ENCODE results near the gene NFIA.

NFIA gene

DNA sequence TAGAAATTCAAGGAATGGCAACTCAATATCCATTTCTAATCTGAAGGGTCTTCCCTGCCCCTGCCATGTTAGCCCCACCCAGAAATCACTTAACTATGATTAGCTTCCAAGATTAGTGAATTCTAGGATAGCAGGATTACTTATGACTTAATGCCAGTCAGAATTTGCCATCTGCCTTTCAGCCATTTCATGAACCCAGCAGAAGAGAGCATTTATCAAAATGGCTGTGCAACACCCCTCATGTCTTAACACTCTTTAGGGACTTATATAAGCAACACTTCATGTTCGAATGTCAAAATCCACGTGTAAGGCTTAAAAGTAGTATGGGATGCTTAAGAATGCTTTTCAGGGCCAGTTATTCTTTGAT is 288.5 kb downstream of the NFIA start:
- no peak for DNase-seq (ENCODE audit: low spot score)

DNA sequence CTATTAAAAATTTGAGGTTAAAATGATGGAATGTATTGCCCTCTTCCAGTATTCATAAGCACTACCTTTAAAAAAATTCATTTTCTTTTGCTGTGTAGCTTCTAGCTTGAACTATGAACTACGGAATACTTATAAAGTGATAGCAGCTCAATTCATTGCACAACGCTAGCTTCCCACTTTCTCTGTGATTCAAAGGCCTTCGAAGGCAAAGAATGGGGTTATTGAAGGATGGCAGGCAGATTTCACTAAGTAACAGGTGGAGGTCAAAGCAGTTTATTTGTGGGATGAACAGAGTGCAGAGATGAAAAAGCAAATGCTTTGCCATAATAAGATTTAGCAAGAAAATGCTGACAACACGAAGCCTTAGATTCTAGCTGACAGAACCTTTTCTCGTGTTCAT is 290.6 kb downstream of the NFIA start:
- no peak for DNase-seq (ENCODE audit: low spot score)

DNA sequence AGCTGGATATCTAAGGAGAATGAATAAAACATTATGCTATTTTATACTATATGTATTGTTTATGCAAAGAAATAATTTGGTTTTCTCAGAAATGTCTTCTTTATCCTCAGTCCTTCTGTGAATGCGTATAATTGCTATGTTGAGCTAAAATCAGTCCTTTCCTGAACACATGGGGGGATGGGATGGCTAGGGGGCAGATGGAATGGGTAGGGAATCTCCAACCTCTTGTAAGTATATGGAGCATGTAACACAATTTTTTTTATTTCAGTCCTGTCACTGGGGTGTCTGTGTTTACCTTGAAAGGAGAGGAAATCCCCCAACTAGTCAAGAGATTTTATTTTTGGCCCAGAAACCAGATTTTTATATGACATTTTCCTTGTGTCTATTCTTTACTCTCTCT is 291.8 kb downstream of the NFIA start:
- no peak for DNase-seq (ENCODE audit: low spot score)

DNA sequence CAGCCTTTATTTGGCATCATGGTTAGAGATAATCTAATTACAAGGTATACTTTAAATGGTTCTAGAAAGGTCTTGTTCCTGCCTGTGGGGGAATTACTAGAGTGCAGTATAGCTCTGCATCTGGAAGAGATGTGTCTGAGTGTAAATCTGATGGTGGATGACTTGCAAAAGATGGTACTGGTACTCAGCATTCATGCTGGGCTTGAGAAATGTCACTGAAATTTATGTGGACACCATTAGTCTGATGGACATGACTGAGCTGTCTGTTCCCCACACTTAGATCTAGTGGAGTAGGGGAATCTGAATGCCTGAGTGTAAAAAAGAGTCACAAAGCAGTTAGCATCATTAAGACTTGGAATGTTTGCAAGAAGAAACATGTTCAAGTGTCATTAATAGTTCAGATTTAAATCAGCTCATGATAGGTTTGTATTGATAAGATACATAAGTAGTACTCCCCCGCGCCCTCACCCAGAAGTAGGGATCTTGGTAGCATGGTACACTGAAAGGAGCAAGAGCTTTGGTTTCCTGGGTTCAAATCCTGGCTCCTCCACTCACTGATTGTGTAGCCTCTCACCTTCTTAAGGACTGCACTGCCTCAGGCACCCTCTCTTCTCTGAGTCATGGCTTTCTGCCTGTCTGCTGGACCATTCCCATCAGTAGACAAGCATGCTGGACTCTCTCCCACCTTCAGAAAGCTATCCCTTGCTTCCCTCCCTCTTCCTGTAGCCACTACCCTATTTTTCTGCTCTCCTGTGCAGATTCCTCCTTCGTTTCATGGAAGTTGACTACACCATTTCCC is 292.9 kb downstream of the NFIA start:
- no peak for DNase-seq (ENCODE audit: low spot score)

DNA sequence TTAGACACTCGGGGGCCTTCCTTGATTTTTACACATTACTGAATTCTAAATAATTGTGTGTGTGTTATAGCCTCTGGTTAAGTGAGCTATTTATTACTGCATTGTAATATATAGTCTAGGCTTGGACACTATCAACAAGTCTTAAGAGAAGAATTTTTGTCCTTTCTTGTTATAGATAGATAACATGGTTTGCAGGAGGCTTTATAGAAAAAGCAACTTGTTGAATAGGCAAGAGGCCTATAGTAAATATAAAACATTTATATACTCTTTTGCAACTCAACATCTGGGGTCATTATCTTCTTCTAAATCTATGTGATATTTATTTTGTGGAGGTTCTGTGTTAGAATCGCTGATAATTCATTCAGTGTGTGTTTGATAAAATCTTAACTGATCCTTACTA is 293.8 kb downstream of the NFIA start:
- no peak for DNase-seq (ENCODE audit: low spot score)

DNA sequence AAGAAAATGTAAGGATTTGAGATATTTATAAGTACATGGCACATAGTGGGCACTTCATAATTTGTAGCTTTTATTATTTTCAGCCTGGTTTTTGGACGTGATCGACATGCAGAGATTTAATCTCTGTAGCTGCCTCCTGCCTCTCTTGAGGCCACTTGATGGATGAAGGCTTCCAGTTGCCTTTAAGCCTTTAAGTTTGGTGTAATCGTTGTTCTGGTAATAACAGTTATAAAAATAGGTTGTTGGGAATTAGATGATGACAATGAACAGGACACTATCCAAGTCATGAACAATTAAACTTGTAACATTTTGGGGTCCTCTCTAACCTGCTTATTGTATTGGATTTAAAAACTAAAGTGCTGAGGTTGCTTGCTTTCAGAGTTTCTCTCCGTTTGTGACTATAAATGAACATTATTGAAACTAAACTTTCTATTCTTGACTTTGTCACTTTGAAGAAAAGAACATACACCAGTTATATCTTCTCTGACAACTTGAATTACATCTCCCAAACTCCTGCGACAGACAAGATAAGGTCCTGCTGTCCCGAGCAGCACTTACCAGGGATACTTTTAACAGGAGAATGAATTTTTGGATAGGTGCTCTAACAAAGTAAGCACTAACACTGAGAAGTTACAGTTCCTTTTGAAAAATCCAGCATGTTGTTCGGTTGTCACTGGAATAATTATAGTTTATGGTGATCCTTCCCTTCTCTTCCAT is 295.0 kb downstream of the NFIA start:
- DNase-seq (ENCODE audit: low spot score), result no peak

DNA sequence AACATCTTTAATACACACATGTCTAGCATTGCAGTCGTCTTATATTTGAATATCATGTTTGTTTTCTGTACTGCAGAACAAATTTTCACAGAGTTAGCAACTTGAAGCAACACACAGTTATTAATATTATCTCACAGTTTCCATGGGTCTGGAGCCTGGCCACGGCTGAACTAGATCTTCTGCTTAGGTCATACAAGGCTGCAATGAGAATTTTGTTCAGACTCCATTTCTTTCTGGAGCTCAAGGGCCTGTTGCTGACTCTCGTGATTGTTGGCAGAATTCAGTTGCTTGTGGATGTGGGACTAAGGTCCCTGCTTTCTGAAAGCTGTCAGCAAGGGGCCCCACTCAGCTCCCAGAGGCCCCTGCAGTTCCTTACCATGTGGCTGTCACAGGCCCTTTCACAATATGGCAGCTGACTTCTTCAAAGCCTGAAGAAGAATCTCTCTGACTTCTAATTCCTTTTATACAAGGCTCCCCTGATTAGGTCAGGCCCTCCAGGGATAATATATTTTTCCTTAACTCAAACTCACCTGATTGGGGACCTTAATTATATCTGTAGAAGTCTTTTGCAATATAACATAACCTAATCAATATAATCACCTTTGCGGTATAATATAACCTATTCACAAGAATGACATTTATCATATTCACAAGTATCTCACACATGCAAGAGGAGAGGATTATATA is 296.3 kb downstream of the NFIA start:
- DNase-seq (ENCODE audit: low spot score), result no peak

DNA sequence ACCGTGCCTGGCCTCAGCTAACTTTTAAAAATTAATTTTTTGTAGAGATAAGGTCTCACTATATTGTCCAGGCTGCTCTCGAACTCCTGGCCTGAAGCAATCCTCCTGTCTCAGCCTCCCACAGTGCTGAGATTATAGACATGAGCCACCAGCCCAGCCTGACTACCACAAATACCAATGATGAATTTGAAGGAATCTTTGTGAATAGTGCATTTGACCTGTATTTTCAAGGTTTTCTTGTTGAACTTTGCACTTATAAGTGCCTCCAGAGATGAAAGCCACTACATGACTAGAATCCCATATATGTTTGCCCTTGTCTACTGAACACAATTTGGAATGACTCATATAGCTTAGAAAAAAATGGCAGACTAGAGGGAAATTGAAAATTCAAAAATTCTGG is 297.3 kb downstream of the NFIA start:
- no peak for DNase-seq (ENCODE audit: low spot score)

DNA sequence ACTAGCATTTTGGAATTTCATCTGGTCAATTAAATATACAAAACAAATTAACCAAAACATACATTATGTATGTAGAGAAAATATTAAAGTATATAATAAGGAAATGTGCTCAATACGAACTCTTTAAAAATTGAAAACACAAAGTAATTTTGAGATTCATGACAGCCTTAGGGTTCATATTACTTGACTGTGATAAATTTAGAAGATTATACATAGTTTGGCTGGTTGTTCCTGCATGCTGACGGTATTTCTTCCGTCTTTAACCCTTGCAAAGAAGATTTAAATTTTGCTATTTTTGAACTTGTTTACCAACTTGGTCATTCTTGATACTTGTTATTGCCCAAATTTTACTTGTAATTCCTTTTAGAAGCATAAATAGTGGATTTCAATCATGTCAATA is 298.2 kb downstream of the NFIA start:
- no peak for DNase-seq (ENCODE audit: low spot score)

DNA sequence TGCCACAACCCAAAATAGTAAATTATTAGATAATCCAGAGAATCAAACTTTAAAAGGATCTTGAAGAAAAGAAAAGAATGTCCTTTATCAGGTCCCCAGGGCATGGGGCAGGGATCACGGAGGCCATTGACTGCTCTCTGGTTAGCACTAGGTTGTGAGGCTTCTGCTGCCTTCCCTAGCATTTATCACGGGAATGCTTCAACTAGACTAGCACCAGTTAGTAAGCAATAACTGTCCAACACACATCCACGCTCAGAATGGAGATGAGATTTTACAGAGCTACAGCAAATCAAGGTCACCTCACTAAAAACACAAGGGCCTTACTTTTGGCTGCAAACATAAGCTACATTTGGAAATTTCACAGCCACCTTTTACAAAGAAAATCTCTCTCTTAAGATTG is 304.0 kb downstream of the NFIA start:
- DNase-seq (ENCODE audit: low spot score), result no peak

DNA sequence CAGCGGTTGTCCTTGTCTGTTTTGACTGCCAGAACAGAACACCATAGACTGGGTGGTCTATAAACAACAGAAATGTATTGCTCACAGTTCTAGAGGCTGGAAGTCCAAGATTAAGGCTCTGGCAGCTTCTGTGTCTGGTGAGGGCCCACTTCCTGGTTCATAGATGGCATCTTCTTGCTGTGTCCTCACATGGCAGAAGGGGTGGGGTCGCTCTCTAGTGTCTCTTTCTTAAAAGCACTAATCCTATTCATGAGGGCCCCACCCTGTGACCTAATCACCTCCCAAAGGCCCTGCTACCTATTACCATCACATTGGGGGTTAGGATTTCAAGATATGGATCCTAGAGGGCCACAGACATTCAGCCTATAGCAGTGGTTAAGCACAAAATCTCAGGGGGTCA is 304.4 kb downstream of the NFIA start:
- no peak for DNase-seq (ENCODE audit: low spot score)

DNA sequence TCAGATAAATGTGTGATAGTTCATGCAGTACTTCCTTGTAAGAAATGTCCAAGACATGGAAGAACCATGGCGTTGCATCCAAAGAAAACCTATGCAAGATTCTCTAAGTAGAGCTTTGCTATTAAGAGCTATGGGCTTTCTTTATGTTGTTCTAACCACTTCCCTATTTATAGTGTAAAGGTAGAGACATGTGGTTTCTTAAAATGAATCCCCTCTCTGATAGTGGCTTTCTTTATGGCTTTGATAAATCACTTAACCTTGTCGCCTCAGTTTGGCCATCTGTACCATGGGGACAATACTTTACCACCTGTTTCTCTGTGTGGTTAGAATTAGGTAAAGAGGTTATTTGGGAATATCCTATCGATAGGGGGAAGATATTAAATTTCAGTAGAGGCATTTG is 305.5 kb downstream of the NFIA start:
- no peak for DNase-seq (ENCODE audit: low spot score)

DNA sequence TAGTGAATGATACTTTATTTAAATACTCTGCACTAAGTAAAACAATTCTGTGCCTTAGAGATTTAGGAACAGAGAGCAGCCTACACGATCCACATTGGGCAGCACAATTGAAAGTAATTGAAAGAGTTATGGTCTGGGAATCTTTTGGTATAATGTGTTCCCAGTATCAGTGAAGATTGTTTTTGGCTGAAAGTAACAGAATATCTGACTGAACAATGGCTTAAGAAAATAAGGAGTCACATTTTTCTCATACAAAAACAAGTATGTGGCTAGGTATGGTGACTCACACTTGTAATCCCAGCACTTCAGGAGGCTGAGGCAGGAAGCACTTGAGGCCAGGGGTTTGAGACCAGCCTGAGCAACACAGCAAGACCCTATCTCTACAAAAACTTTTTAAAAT is 306.2 kb downstream of the NFIA start:
- DNase-seq (ENCODE audit: low spot score), result no peak

DNA sequence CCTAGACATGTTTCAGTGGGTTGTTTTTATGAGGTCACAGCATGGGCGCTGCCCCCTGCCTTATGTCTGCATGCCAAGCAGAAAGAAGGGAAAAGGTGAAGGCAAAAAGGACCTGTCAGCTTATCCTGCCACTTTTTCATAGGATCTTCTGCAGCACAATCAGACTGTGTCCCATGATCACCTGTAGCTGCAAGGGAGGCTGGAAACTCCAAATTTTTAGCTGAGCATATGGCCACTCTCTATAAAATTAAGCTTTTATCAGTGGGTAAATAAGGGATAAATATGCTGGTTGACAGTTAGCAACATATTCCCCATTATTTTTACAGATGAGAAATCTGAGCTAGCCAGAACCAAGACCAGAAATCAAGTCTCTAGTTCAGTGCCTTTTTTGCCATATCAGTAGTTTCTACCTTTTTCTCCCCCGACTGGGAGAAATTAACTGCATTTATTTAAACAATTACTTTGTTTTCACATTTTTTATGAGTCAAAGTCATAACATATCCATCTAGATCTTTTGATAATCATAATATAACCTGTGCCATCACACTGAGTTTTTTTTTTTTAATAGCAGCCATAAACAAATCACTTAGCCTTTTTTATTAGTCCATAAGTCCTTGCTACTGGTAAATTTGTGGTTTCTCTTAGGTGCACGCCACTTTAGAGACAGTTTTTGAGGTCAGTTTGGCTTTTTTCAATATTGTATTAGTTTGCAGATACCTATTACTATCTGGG is 307.0 kb downstream of the NFIA start:
- DNase-seq (ENCODE audit: low spot score), result no peak

DNA sequence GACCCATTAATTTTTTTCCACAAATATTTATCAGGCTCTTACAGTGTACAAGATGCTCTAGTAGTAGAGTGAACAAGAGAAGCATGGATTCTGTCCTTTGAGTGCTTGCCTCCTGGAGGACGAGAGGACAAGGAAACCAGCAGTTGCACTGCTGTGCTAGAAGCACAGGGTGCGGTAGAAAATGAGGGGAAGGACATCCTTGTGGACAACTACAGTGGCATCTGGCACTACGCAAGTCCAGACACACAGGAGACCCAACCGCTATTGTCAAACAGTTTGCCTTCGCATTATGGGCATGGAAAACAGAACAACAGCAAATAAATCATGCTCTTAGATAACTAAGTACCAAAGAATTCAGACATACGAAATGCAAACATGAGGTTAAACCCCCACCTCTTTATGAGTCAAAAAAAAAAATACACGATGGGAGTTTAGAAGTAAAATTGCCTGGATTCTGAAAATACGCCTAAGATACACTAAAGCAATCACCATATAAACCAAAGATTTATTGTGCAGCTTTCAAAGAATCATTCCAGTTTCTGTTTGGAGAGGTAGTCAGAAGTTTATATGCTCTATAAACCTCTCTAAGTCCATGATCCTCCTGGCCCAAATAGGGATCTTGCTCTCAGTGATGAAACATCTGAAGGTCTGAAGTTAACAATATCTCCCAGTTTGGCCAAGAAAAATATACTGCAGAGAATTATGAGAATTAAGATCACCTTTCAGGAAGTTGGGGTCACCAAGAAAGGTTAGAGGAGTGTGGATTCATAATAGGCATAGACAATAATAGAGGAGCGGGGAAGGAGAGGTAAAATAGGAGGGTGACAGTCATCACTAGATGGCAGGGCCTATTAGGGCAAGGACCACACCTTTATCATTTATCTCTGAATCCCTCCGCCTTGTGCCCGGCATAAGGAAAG is 307.8 kb downstream of the NFIA start:
- no peak for DNase-seq (ENCODE audit: low spot score)

DNA sequence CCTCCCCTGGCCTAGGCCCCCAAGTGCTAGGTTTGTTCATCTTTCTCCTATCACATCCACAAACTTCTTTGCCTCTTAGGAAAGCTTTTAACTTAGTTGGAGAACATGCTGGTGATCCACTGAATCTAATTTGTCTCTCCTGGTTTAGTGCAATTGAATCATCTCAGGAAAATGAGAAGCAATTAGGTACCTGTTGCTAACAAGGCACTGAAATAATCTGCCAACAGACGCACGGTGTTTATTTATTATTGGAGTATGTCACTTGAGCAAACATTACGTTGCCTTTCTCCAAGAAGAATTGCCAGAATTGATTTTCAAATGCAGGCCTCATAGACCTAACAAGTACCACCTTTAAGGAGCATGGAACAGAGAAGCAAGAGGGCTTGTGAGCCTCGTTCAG is 309.4 kb downstream of the NFIA start:
- no peak for DNase-seq (ENCODE audit: low spot score)

DNA sequence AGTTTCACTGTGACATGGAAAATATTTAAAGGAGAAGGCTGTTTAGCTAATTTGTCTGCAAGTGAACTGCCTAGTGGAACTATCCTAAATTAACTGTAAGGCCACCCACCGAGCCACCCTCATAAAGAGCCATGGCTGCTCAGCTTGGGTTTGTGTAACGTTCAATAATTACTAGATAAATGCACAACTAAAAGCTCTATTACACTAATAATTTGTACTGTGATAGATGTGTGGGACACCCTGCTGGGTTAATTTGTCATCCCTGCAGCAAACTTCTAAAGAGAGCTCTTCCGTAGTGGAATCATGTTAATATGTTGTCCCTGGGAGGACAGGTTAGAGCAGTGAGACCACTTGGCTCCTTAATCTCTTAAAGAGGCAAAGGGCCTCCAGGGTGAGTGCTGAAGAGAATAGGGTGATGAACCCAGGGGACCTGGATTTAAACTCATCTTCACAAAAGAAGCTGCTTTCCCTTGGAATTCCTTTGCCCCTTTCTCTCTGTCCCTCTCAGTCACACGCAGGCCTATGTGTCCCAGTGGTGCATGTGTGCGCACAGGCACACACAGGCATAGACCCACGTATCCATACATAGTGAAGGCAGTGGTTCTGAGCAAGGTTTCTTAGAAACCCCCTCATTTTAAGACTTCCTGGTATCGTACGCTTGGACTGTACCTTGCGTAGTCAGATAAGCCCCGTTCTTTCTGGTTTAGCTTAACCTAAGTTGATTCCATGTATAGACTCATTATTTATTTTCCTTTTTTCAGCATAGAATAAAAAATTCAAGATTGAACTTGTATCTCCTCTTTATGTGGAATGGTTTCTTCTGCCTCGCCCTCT is 310.3 kb downstream of the NFIA start:
- no peak for DNase-seq (ENCODE audit: low spot score)

DNA sequence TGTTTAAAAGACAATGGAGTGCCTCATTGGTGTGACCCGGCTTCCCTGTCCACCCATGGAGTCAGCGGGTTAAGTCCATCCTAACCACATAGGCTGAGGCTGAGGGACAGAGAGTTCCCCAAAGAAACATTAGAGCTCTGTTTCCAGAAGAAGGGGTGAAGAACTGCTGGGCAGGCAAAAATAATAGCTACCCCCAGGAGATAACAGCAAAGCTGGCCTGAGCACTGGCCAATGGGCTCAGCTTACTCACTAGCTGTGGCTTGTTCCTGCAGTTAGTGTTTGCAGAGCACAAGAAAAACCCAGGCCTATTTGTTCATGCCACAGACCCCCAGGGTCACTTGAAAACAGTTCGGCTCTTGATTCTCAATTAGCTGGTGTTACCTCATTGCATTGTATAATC is 311.2 kb downstream of the NFIA start:
- DNase-seq (ENCODE audit: low spot score), result no peak

DNA sequence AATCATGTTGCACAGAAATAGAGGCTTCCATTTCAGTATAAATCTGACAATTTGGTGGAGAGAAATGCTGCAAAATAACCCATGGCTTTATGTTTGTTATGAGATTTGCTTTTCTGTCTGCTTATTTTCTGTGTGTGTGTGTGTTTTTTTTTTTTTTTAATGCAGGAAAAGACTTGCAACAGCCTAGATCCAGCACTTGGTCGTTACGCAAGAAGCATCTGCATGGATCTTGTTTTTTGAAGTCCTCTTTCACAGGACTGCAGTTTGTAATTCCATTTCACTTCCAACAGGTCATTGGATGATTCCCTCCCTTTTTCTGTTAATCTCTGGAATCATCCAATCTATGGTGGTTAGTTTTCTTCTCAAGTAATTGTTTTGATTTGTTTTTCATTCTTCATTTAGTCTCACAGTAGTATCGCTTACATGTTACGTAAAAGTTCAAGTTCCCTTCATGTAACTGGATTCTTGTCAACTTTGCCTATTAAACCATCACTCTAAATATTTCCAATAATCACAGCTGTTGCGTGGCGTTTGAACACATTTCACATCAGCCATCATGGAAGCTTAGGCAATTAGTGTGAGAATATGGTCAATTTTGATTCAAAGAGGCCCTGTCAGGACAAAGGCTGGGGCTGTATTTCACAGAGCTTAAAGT is 312.9 kb downstream of the NFIA start:
- DNase-seq (ENCODE audit: low spot score), result no peak

DNA sequence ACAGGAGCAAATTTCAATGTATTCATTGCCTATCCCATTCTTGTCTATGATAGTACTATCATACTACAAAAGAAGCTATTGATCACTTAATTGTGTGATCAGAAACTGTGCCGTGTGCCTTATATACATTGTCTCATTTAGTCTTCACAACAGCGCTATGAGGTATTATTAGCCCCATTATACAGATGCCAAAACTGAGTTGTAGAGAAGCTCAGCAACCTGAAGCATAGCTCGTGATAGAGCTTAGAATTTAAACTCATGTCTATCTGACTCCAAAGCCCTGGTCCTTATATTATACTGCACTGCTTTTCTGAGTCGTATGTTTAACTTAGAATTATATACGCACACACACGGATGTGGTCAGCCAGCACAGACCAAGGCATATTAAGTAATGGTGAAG is 315.1 kb downstream of the NFIA start:
- no peak for DNase-seq (ENCODE audit: low spot score)

All from HuH-7.5 (cell line).